LHCN-M2 (cell line): ENCODE data around the gene CARS1. TPM values are rescaled to one million over a fixed set of nuclear protein-coding genes. Genes with fewer than 3 reads are reported as not detected.

Experiments
- DNase-seq: peaks from one replicate; pipeline ENCODE4 v3.0.0-alpha.2; 2012; ENCODE audit warnings: low read depth
- polyA plus RNA-seq: library from polyadenylated mRNA; unstranded; fragments of >200 nt; gene quantifications from one replicate; pipeline ENCODE4 v1.2.1, GENCODE V29; 2012; ENCODE audit warnings: missing spikeins
- total RNA-seq: library from RNA; depleted of rRNA; stranded (reverse); fragments of >200 nt; gene quantifications from 2 replicates; pipeline ENCODE4 v1.2.3, GENCODE V29; 2014; rRNA removed

Gene CARS1
- 41.3 and 53.3 TPM in 2 replicates for total RNA-seq
- 47.9 TPM for polyA plus RNA-seq

DNA sequence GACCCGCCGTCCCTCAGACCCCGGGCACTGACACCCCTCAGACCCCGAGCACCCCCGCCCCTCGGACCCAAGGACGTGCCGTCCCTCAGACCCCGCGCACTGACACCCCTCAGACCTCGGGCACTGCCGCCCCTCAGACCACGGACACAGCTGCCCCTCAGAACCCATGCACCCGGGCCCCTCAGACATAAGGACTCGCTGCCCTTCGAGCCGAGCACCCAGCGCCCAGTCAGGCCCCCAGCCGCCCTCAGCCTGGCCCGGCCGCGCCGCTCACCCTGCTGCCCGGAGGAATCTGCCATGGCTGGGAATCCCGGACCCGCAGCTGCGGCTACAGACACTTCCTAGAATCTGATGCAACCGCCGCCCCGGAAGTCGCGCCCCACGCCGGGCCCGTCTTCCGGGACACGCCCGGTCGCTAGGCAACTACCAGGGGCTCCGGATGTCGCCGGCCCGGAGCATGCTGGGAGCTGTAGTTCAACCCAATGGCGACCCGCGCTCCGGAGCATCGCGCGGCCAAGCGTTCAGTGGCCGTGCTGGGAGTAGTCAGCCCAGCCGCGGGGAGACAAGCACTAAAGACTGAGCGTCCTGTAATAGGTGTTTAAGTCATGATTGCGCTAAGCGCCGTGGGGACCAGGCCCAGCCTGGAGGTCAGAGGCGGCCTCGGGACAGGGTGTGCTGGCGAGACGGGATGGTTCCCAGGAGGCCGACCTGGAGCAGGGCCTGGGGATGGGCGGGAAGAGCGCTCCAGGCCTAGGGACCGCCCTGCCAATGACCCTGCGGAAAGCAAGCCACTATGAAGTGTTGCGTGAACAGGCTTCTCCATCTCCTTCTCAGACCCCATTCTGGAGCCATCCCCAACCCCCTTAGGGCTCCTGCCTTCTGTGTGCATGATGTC lies at the start of gene CARS1:
Gene CARS1, minus strand, starts transcription at position 355 of the 895 bp plus-strand sequence. Its CDS starts 56 bp downstream, at position 299.
- peak; percentile 93 for DNase-seq

DNA sequence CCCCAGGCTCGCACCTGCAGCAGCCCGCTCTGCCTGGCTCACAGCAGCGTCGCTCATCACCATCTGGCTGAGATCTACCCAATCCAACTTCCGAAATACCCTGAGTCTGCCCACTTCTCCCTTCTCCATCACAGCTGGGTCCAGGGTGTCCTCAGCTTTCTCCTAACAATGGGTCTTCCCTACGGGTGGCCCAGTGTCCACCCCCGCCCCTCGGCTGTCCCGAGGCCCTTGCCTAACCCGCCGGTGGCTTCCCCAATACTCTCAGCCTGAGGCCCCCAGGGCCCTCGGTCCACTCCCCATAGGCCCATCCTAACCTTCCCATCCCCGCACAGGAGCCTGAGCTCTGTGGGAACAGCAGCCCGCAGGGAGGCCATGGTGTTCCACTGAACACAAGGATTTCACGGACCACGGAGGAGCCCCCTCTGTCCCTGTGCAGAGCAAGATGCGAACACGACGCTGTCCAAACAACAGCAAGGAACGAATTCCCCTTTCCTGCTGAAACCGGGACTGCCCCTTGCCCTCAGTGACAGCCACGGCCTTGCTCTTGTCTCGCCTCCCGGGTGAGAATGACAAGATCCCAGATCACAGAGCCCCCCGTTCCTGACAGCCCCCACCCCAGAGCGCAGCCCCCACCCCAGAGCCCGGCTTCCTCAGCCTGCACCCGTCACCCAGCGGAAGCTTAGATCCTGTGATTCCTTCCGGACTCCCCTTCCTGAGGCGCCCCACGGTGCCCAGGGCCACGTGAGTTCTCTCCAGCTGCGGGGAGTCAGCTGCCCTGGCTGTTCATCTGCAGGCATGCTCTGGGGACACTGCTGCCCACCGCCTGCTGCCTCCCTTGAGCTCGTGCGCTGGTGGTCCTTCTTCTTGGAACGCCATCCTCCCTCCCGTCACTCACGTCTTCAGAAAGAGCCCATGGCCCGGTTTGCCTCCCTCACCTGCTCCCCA lies 48.8 kb upstream of the CARS1 start:
- DNase-seq: no peak

DNA sequence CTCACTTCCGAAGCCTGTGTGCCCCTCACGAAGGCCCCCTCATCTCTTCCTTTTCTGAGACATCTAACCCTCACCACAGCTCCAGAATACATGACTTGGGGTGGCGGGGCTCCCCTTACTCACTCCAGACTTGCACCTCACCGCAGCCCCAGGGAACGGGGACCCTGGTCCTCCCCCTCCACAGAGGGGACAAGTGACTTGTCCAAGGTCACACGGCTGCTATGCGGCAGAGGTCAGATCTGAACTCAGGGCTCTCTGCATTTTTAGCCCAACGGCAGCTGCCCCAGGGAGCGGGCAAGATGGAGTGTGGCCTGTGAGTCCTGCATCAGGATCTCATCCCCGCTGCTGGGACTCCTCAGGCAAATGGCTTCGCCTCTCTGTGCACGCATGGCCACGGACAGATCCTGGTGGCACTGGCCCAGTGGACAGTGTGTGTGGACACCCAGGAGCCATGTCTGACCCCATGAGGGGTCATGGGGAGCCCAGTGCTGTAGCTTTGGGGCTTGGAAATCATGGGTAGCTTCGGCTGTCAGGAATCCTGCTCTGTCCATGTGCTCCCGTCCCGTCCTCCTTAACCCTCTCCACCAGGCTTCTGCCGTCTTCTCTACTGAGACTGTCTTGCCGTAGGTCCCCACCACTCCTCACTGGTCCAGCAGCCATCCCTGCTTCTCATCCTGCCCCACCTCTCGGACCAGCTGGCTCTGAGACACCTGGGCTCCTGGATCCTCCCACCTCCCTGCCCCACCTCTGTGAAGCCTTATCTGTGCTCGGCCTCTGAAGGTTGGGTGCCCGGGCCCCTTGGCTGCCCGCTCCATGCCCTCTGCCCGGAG lies 48.0 kb upstream of the CARS1 start:
- no peak for DNase-seq

DNA sequence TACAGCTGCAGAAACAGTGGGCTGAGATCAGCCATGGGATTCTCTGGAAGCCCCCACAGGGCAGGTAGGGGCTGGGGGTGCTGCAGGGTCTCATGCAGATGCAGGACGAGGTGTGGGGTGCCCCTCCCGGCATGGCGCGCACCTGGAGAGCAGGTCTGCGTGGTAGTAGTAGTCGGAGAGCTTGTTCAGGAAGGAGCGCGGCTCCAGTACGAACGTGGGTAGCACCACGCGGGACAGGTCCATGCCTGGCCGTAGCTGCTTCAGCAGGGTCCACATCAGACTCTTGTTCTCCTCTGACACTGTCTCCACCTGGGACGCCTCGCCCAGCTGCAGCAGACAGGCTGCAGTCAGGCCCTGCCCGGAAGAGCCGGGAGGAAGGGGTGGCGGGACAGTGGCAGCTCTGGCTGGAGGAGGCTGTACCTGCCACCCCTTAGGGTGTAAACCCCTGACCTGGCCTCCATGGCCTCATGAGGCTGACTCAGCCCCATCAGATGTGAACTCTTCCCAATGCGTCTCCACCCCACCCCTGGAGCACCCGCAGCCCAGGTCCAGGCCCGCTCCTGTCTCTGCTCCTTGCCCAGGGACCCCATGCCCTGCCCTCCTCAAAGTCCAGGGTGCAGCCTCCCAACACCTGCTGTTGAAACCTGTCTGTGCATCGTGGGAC lies 47.0 kb upstream of the CARS1 start:
- no peak for DNase-seq

DNA sequence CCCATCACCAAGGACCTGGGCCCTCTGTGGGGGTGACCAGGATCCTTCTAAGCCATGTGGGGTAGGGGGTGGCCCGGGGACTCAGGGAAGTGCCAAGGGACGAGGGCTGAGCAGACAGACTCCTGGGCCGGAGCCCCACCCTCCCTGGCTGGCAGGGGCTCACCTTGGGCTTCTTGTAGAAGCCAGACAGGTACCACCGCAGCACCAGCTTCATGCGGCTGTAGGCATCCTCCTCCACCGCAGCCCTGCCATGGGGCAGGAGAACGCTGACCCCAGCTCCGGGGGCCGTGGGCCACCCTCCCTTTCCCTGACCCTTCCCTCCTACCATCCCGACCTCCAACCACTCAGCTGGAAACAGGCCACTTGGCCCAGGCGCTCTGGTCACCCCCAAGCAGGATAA lies 45.9 kb upstream of the CARS1 start:
- DNase-seq: no peak

DNA sequence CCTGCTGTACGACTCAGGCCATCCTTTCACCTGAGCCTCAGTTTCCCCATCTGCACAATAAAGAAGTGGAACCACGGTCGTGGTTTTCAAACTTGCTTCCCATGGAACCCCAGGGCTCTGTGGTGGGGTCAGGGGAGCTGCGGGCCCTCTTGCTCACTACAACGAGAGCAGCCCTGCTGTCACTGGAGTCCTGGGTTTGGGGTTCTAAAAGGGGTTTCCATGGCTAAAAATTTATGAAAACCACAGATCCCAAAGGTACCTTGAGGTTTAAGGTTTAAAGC lies 45.4 kb upstream of the CARS1 start:
- DNase-seq: no peak

DNA sequence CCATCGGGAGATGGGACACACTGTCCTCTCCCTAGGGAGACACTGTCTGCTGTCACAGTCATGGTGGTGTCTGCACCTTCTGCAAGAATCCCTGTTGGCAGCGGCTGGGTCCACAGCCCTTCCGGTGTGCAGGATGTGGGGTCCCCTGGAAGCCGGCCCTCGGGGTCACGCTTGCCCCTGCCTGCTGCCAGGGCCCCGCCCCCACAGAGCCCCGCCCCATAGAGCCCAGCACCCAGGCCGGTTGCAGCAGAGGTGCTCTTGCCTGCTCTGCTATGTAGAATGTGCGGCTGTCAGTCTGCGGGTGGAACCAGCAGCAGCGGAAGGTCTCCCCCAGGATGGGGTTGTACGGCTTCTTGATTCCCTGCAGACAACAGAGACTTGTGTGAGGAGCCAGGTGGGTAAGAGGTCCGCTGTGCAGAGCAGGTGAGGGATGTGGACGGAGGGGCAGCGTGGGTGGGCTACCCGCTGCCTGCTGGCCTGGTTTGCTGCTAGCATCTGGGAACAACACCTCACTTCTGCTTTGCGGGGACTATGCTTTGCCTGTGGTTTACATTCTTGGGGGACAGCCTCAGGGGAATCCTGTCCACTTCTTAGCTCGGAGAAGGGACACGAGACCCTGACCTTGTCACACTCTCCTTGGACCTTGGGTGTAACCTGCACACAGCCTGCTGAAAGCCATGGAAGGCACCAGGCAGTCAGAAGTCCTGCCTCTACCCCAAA lies 44.9 kb upstream of the CARS1 start:
- DNase-seq: no peak

DNA sequence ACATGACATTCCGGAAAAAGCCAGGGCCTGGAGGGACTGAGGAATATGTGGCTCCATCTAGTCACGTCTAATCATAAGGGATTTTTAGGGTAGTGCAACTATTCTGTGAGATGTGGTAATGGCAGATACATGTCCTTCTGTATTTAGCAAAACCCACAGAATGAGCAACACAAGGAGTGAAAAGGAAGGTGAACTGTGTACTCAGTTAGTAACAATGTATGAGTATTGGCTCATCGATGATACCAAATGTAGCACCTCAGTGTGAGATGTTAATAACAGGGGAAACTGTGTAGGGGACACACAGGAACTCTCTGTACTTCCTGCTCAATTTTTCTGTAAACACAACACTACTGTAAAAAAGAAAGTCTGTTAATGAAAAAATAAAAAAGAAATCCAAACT lies 42.0 kb upstream of the CARS1 start:
- no peak for DNase-seq

DNA sequence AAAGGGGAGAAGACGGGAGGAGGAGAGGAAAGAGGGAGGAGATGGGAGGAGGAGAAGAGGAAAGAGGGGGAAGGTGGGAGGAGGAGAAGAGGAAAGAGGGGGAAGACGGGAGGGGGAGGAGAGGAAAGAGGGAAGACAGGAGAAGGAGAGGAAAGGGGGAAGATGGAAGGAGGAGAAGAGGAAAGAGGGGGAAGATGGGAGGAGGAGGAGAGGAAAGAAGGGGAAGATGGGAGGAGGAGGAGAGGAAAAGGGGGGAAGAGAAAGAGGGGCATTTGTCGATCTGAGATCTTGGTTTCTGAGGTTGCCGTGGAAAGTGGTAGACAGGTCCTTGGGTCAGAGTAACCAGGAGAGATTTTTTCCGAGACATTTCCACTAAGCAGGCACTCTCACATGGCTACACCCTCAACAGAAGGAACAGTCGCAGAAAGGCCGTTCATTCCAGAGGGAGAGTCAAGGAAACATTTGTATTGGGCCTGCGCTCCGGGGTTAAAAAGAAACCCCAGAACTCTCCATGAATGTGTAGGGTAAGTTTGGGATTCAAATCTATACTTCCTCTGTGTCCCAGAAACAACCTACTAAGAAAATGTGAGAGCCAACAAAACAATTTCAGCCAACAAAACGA lies 39.8 kb upstream of the CARS1 start:
- DNase-seq: no peak

DNA sequence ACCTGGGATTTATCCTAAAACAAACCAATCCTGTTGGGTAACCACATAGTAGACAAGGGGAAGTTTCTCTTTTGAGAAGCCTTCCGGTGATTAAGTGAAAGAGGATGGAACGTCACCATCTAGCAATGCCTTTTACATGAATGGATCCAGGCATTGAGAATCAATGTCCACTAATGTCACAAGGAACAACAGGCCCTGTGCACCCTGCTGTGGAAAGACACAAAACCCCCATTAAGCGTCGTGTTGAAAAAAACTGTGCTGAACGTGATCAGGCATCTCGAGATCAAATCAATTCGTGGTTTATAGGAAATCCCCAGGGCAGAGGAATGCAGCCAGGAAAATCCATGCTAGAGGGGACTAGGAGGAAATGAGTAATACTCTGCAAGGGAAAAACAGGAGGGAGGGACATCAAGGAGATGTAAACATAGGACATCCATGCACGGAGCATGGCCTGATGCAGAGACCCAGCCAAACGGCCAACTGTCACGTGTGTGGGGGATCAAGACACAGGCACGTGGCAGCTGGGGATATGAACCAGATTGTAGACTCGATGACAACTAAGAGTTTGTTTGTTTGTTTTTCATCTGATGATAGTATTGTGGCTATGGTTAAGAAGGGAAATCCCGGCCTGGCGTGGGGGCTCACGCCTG lies 38.6 kb upstream of the CARS1 start:
- DNase-seq: peak; percentile 64

DNA sequence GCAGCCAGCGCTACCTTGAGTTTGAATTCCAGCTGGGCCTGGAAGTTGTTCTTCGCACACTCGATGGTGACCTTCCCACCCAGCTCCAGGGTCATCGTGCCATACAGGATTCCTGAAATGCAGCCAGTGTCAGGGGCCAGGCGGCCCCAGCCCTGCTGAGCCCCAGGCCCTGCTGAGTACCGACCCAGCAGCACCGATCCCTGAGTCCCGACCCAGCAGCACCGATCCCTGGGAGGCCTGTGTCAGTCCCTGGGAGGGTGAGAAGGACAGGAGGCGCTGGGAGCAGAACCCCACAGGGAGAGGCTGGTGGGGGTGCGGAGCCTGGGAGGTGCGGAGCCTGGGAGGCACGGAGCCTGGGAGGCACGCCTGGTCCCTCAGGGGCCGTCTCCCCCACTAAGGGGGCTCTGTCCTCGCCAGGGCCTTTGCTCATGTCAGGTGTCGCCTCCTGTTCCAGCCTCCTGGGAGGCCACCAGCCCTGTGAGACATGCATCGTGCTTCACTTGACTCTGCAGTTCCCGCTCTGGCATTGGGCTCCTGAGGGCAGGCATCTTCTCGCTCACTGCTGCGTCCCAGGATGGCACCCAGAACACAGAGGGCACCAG lies 37.1 kb upstream of the CARS1 start:
- DNase-seq: no peak

DNA sequence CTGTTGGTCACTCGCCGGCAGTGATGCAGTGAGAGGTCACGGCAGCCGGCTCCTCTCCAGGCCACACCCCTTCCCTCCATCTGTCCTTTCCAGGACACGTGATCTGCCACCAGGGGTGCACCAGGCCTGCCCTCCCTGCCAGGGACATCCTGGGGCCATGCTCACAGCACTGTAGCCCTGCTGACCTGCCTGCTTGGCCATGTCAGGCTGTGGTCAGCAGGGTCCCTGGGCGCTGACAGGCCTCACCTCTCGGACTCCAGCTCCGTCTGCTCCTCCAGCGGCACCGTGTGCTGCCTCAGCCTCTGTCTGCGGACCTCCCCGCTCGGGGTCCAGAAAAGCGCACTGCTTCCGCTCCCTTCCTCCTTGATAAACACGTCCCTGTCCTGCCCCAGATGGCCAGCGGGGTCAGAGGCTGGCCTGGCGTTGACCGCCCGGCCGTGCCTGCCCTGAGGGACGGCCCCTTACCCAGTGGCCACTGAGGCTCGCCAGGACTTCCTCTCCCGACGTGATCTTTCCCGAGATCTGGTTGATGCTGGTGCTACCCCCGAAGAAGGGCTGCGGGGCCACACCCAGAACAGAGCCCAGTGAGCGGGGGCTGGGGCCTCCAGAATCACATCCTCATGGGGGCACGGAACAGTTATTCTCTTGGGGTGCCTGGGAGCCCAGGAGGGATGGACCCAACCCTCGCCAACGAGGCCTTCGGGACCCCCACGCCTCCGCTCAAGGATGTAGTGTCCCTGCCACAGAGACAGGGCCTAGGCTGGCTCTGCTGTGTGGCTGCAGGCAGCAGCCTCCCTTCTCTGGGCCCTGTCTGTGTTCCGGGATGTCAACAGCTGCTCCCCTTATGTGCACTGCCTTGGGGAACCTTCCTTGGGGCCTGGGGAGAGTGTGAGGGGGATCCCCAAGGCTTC lies 36.3 kb upstream of the CARS1 start:
- DNase-seq: no peak

DNA sequence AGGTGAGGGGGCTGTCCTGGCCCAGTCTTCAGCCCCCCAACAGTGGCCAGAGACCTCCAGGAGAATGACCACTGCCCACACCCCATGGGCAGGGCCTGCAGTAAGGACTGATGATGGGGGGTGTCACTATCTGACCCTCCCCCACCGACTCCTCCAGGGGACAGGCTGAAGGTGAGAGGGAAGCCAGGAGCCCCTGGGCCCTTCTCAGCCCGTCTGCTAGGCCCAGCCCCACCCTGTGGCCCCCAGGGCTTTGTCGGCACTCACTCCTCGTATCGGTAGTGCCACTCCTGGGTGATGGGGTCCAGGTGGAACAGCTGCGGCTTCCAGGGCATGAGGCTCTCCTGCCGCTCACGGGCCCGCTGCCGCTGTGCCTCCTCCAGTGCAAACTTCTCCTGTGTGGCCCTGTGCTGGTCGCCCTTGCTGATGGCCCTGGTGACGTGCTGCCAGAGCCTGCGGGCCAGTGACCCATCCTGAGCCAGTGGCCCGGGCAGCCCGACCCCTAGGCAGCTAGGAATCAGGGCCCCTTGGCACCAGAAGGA lies 35.4 kb upstream of the CARS1 start:
- DNase-seq: no peak

DNA sequence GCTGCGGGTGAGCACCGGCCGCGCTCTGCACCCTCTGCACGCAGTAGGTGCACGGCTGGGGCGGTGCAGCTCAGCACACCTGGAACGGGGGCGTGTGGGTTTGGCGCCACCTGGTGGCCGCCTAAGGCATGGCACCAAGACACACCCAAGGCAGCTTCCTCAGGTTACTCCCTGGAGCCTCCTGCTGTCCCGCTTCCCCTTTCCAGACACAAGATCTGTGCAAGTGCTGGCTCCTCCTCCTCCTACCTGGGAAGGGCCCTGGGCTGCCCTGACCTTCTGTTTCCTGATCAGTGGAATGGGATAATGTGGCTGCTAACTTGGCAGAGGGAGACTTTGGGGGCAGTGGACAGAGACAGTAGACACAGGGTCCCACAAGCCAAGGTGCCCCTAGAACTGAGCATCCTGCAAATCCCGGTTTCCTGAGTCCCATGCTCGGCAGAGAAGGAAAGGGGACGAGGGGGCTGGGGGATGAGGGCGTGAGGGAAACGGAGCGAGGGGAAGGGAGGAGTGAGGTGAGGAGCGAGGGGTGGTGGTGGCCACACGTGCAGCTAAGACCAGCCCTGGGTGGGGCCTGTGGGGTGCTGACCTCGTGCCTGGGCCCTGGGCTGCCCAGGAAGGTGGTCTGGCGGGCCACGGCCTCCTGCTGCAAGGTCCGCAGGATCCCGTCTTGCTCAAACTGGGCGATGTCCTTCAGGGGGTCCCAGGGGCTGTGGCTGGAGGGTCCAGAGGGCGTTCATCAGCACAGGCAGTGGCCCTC lies 34.8 kb upstream of the CARS1 start:
- no peak for DNase-seq

DNA sequence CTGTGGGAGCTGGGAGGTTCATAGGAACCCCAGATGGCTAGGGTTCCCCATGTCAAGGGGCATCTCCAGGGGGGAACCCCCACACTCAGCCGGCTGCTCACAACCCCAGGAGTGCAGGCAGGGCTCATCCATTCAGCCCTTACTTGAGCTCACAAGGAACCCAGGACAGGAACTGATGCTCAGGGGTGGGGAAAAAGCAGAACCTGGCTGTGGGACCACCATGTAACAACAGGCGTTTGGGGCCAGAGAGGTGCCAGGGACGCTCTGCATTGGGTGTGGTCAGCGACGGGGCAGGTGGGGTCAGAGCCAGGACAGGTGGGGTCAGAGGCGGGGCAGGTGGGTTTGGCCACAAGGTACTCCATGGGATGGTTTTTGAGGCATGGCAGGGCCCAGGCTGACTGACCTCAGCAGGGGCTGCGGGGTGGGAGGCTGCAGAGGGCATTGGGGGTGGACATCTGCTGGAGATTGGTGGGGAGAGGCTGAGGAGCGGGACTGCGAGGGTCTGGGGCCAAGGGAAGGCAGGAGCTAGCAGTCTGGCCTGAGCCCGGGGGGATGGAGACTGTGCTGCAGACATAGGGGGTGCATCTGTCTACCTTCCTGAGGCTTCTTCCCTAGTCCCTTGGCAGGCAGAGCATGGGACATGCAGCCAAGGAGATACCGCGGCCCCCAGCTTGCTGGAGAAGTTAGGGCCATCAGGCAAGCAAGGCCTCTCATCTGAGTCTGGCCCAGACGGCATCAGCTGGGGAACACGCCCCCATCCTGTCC lies 34.0 kb upstream of the CARS1 start:
- DNase-seq: no peak
